Right lobe of liver (tissue), 6 donors: ENCODE results near the gene ST8SIA6. TPM values are rescaled to one million over a fixed set of nuclear protein-coding genes. Genes with fewer than 3 reads are reported as not detected.

ENCODE experiments used
- ATAC-seq, 4 donors: fragments of 200-7000 bp; cut with Tn5 transposase; one replicate each; pipeline ENCODE4 v1.9.1; 2020; ENCODE audit warnings: mild to moderate bottlenecking in 4 of 4, moderate library complexity in 4 of 4
- DNase-seq, 3 donors: peaks; one replicate each; pipeline ENCODE4 v3.0.0-alpha.2; 2020
- H3K27ac ChIP-seq, 3 donors: fragments of 200-600 bp; one replicate each; pipeline ENCODE4 v1.8.0; 2022
- H3K27me3 ChIP-seq, 2 donors: fragments of 200-600 bp; one replicate each; pipeline ENCODE4 v1.8.0; 2022
- H3K36me3 ChIP-seq, 4 donors: fragments of 200-600 bp; sonication (generic) in 1 of 4; one replicate each; pipeline versions ENCODE4 v1.5.1 to v1.8.0; 2017 to 2022; ENCODE audit warnings: control low read depth in 1 of 4
- H3K4me1 ChIP-seq, 4 donors: fragments of 200-600 bp; sonication (generic) in 1 of 4; one replicate each; pipeline versions ENCODE4 v1.5.1 to v1.8.0; 2017 to 2022; ENCODE audit warnings: control low read depth in 1 of 4
- H3K4me3 ChIP-seq, 3 donors: fragments of 200-600 bp; one replicate each; pipeline ENCODE4 v1.8.0; 2022
- H3K9me3 ChIP-seq, 4 donors: fragments of 200-600 bp; sonication (generic) in 1 of 4; one replicate each; pipeline versions ENCODE4 v1.5.1 to v1.8.0; 2017 to 2022; ENCODE audit warnings: control low read depth in 1 of 4
- POLR2A ChIP-seq: fragments of 450-650 bp; IDR thresholded peaks from one replicate; pipeline ENCODE4 v1.6.1; 2017; ENCODE audit warnings: antibody characterized with exemption, mild to moderate bottlenecking
- WGBS: methylation state at CpG from one replicate; pipeline ENCODE4 v1.1.6; 2018; ENCODE audit warnings: low coverage, low lambda C conversion rate; ENCODE audit not compliant: insufficient coverage; ENCODE audit errors: missing lambda C conversion rate; 5-methylcytosine and 5-hydroxymethylcytosine counted together
- intact Hi-C, 2 donors: fragments of 100-400 bp; cut with DNase I; formaldehyde crosslinking; loops; one replicate each; pipeline versions ENCODE4 v1.11.2 to v1.14.1; 2022
- total RNA-seq, 6 experiments: library from RNA; depleted of rRNA in 2 of 6; stranded (reverse); fragments of >200 nt in 2 of 6; fragmentation: NEBNext Ultra II Directional in 3 of 6; extraction: Animal tissue kit (Norgen Biotek cat#: 25700) in 3 of 6; gene quantifications; one replicate each; pipeline versions ENCODE4 v1.1.0 to v1.2.4, GENCODE V29; 2016 to 2023
- TF ChIP-seq, protein P1 (sequence below), 4 donors: fragments of 200-600 bp in 3 of 4; fragments of 450-650 bp in 1 of 4; IDR thresholded peaks; one replicate each; pipeline versions ENCODE4 v1.5.1 to v1.8.0; 2016 to 2022; ENCODE audit warnings: antibody characterized with exemption in 4 of 4, mild to moderate bottlenecking in 2 of 4
- donor health status: DM: no; HTN: yes; CAD: no.
- donor health status: DM: no; HTN: no; CAD: no.
- donor health status: DM: no; HTN: no; CAD: no.
- donor health status: DM: no; HTN: yes; CAD: no.
- donor health status: DM: no; HTN: yes; CAD: no.

ST8SIA6 gene
- total RNA-seq, 6 experiments from 2014 or later, result 0.39 to 2.2 (median 1.4) TPM

- 40% methylated on average over 7 of the region's 7 CpGs for WGBS
- H3K27ac ChIP-seq, result no peak overlapping the region
- H3K4me3 ChIP-seq, result no peak overlapping the region
- DNase-seq (no peak), ATAC-seq (no peak)
- no peak for TF ChIP-seq POLR2A
- TF ChIP-seq, protein P1, sequence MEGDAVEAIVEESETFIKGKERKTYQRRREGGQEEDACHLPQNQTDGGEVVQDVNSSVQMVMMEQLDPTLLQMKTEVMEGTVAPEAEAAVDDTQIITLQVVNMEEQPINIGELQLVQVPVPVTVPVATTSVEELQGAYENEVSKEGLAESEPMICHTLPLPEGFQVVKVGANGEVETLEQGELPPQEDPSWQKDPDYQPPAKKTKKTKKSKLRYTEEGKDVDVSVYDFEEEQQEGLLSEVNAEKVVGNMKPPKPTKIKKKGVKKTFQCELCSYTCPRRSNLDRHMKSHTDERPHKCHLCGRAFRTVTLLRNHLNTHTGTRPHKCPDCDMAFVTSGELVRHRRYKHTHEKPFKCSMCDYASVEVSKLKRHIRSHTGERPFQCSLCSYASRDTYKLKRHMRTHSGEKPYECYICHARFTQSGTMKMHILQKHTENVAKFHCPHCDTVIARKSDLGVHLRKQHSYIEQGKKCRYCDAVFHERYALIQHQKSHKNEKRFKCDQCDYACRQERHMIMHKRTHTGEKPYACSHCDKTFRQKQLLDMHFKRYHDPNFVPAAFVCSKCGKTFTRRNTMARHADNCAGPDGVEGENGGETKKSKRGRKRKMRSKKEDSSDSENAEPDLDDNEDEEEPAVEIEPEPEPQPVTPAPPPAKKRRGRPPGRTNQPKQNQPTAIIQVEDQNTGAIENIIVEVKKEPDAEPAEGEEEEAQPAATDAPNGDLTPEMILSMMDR (IDR thresholded peaks at IDR 0.05), result no peak
- H3K4me1 ChIP-seq, result no peaks in the 10 kb centered on the region
- H3K27me3 ChIP-seq, result no peaks in the 10 kb centered on the region
- no peaks in the 10 kb centered on the region for H3K9me3 ChIP-seq
- intact Hi-C loops, result no loop called here
- H3K36me3 ChIP-seq, result no peaks in the 10 kb centered on the region
These were observed 70.4 kb downstream of the ST8SIA6 start for GRCh38 chr10:17383801-17384555.

GRCh38 chr10:17381502-17382142 lies 72.8 kb downstream of the ST8SIA6 start:
- WGBS, result 60% methylated on average over 4 of the region's 4 CpGs

DNA sequence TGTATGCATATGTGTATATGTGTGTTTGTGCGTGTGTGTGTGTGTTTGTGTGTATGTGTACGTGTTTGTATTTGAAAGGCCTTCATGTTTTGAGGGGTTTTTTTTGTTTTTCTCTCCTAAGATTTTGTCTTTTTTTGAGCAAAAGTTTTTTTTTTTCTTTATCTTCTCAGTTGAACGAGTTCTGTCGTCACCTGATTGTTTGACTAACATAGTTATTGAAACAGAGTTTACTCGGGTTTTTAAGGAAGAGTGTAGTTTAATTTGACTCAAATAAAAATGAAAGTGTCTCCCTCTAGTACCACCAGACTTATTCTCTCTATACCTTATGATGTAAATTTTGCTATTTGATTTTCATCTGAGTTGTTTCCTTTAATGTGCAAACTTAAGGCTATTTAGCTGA lies 73.5 kb downstream of the ST8SIA6 start:
- TF ChIP-seq, protein P1 (IDR thresholded peaks at IDR 0.05), result no peak
- TF ChIP-seq POLR2A, result no peak
- no peak overlapping the region for H3K27ac ChIP-seq
- H3K4me1 ChIP-seq, result no peaks in the 10 kb centered on the region
- 48% methylated on average over 5 of the region's 5 CpGs for WGBS
- H3K9me3 ChIP-seq, result no peaks in the 10 kb centered on the region
- H3K27me3 ChIP-seq, result no peaks in the 10 kb centered on the region
- intact Hi-C loops, result no loop called here
- ATAC-seq (no peak), DNase-seq (no peak)
- no peaks in the 10 kb centered on the region for H3K36me3 ChIP-seq
- no peak overlapping the region for H3K4me3 ChIP-seq

More at GRCh38 chr10:17381502-17382142, 72.8 kb downstream of the ST8SIA6 start:
- no peaks in the 10 kb centered on the region for H3K36me3 ChIP-seq
- no peak overlapping the region for H3K4me3 ChIP-seq
- no peaks in the 10 kb centered on the region for H3K9me3 ChIP-seq
- intact Hi-C loops, result no loop called here
- DNase-seq (no peak), ATAC-seq (no peak)
- no peak for TF ChIP-seq POLR2A
- TF ChIP-seq, protein P1 (IDR thresholded peaks at IDR 0.05), result no peak
- H3K4me1 ChIP-seq, result no peaks in the 10 kb centered on the region
- H3K27me3 ChIP-seq, result no peaks in the 10 kb centered on the region
- no peak overlapping the region for H3K27ac ChIP-seq

DNA sequence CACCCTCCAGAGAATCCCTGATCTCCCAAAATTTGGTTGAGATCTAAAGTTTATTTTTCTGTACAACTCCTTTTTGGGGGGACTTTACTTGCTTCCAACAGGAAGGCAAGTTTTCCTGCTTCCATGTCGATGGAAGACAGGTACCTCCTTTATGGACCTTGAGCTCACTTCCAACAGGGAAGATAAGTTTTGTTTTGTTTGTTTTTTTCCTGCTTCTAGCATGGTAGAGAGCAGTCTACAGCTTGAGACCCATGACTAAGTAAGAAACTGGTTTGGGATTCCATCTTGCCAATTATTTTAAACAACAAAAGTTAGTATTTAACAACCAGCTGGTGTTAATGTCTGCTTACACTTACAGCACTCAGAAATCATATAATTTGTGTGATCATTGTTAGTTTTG lies 74.4 kb downstream of the ST8SIA6 start:
- TF ChIP-seq, protein P1 (IDR thresholded peaks at IDR 0.05), result no peak
- no peak for TF ChIP-seq POLR2A
- H3K9me3 ChIP-seq, result no peaks in the 10 kb centered on the region
- 11% methylated on average over 1 of the region's 1 CpG for WGBS
- no peak overlapping the region for H3K27ac ChIP-seq
- ATAC-seq, result no peak
- no peaks in the 10 kb centered on the region for H3K27me3 ChIP-seq
- H3K36me3 ChIP-seq, result no peaks in the 10 kb centered on the region
- H3K4me3 ChIP-seq, result no peak overlapping the region
- no peaks in the 10 kb centered on the region for H3K4me1 ChIP-seq
- intact Hi-C loops, result no loop called here
- no peak for DNase-seq
